K562 (cell line): ENCODE measurements around the gene MDK. TPM values are rescaled to one million over a fixed set of nuclear protein-coding genes. Genes with fewer than 3 reads are reported as not detected.
"Not testable (repeated sequence)": the region's sequence is repeated elsewhere in the genome, so short reads cannot be mapped to it uniquely, and the experiment has no call there.

Experiments used
- ATAC-seq: fragments of 200-7000 bp; cut with Tn5 transposase; 3 replicates; pipeline ENCODE4 v1.9.1; 2020; ENCODE audit warnings: moderate library complexity
- BruUV-seq: library from RNA; stranded (reverse); fragments of 400-500 nt; replicated peaks from 2 replicates; lab custom pipeline; 2021; lab: Mats Ljungman, UMichigan
- CTCF ChIA-PET: fragments of 300-600 bp; formaldehyde crosslinking; extraction: SDS; loops from one replicate; lab custom pipeline; 2021; ENCODE audit warnings: low intra/inter-chr PET ratio; lab: Yijun Ruan, JAX
- POLR2A ChIA-PET: fragments of 300-600, 350-650 bp; sonication (Branson Sonifier 250); formaldehyde crosslinking; extraction: SDS; loops from one replicate; lab custom pipeline; 2021; ENCODE audit warnings: antibody characterized with exemption, inconsistent platforms; lab: Yijun Ruan, JAX
- DNase-seq, 4 experiments: peaks; one replicate each; pipeline versions ENCODE4 v3.0.0 to v3.0.0-alpha.2; 2011 to 2018; ENCODE audit warnings: low spot score in 3 of 4, mixed read lengths in 3 of 4; ENCODE audit errors: extremely low read depth in 1 of 4
- FAIRE-seq: peaks from 2 replicates; lab custom pipeline; 2011; peaks lifted over from hg19 to GRCh38; lab: Jason Lieb, UNC
- H2AFZ ChIP-seq: 2 replicates; pipeline ENCODE4 v1.6.0; 2011; ENCODE audit warnings: low read depth, low read length, control low read depth, inconsistent platforms
- H3K27ac ChIP-seq: fragments of 200-600 bp; 3 replicates; pipeline ENCODE4 v1.8.0; 2011; ENCODE audit warnings: low read depth, mild to moderate bottlenecking, control low read depth, inconsistent platforms, low read length, moderate library complexity, mixed read lengths; ENCODE audit errors: extremely low read depth
- H3K27me3 ChIP-seq, 2 experiments: fragments of 300-600 bp in 1 of 2; 2 replicates in 1 of 2; 3 replicates in 1 of 2; pipeline versions ENCODE4 v1.6.0 to v1.8.0; 2011; ENCODE audit warnings: inconsistent platforms in 2 of 2, low read length in 2 of 2, mild to moderate bottlenecking in 1 of 2, mixed read lengths in 1 of 2, moderate library complexity in 1 of 2; ENCODE audit not compliant: control insufficient read depth in 2 of 2, insufficient read depth in 2 of 2
- H3K36me3 ChIP-seq: fragments of 300-600 bp; 3 replicates; pipeline ENCODE4 v1.8.0; 2011; ENCODE audit warnings: mild to moderate bottlenecking, low read length, inconsistent platforms; ENCODE audit not compliant: control insufficient read depth, insufficient read depth
- H3K4me1 ChIP-seq, 2 experiments: fragments of 200-600 bp in 1 of 2; replicated peaks in 1 of 2; 2 replicates in 1 of 2; 3 replicates in 1 of 2; pipeline versions ENCODE4 v1.5.1 to v1.8.0; 2011; ENCODE audit warnings: inconsistent platforms in 2 of 2, low read length in 2 of 2, mild to moderate bottlenecking in 1 of 2, mixed read lengths in 1 of 2, moderate library complexity in 1 of 2; ENCODE audit not compliant: control insufficient read depth in 2 of 2, insufficient read depth in 2 of 2
- H3K4me2 ChIP-seq: 2 replicates; pipeline ENCODE4 v1.6.1; 2011; ENCODE audit warnings: low read length, control low read depth, inconsistent platforms, mixed read lengths; ENCODE audit not compliant: insufficient read depth
- H3K4me3 ChIP-seq: fragments of 200-600 bp; sonication (generic), shearing (Covaris generic); 2 replicates; pipeline ENCODE4 v1.5.1; 2016; ENCODE audit warnings: control low read depth, inconsistent platforms
- H3K79me2 ChIP-seq: fragments of 200-600 bp; 3 replicates; pipeline ENCODE4 v1.8.0; 2011; ENCODE audit warnings: low read length, inconsistent platforms; ENCODE audit not compliant: control insufficient read depth, insufficient read depth
- H3K9ac ChIP-seq, 2 experiments: 2 replicates each; pipeline versions ENCODE4 v1.6.0 to v1.6.1; 2011; ENCODE audit warnings: low read depth in 2 of 2, low read length in 2 of 2, control low read depth in 1 of 2, inconsistent platforms in 1 of 2, mild to moderate bottlenecking in 1 of 2, mixed read lengths in 1 of 2; ENCODE audit not compliant: insufficient read depth in 1 of 2
- H3K9me1 ChIP-seq: one replicate; pipeline ENCODE4 v1.6.0; 2011; ENCODE audit warnings: inconsistent platforms, mild to moderate bottlenecking, low read length, moderate library complexity; ENCODE audit not compliant: control insufficient read depth, insufficient read depth
- H3K9me3 ChIP-seq: replicated peaks from 2 replicates; pipeline ENCODE4 v1.5.1; 2011; ENCODE audit warnings: low read depth, low read length, inconsistent platforms; ENCODE audit not compliant: control insufficient read depth, insufficient read depth
- H4K20me1 ChIP-seq: replicated peaks from 2 replicates; pipeline ENCODE4 v1.6.1; 2011; ENCODE audit warnings: low read length, inconsistent platforms, mixed read lengths; ENCODE audit not compliant: control insufficient read depth, insufficient read depth
- FIP1L1 ChIP-seq: fragments of 200-400 bp; formaldehyde crosslinking; IDR thresholded peaks from 2 replicates; pipeline ENCODE4 v1.6.1; 2018; ENCODE audit warnings: mild to moderate bottlenecking, low read depth, low read length; ENCODE audit not compliant: poor library complexity, severe bottlenecking
- SRF ChIP-seq, 2 experiments: fragments of 250-450, 450-650 bp in 1 of 2; sonication (Bioruptor Pico) in 1 of 2; sonication (generic) in 1 of 2; formaldehyde crosslinking; IDR thresholded peaks; 2 replicates each; pipeline versions ENCODE4 v1.5.0 to v1.5.1; 2020 to 2022; ENCODE audit warnings: mild to moderate bottlenecking in 1 of 2, missing genetic modification reagents in 1 of 2
- ZBTB7A ChIP-seq: IDR thresholded peaks from 2 replicates; pipeline ENCODE4 v1.6.1; 2011; ENCODE audit warnings: low read depth, mild to moderate bottlenecking, low read length, moderate library complexity, borderline replicate concordance; ENCODE audit not compliant: control insufficient read depth
- ZFX ChIP-seq: sonication (generic); formaldehyde crosslinking; IDR thresholded peaks from 2 replicates; pipeline ENCODE4 v1.8.0; 2022; ENCODE audit warnings: mild to moderate bottlenecking, missing genetic modification reagents, moderate library complexity
- ZNF263 ChIP-seq: sonication (generic); formaldehyde crosslinking; IDR thresholded peaks from 2 replicates; pipeline ENCODE4 v1.8.0; 2022; ENCODE audit warnings: mild to moderate bottlenecking, missing genetic modification reagents, borderline replicate concordance
- WGBS: fragments of 100-300 bp; shearing (Covaris generic); methylation state at CpG from one replicate; pipeline ENCODE4 v1.1.6; 2016; ENCODE audit warnings: low coverage, mixed read lengths; ENCODE audit not compliant: insufficient coverage; ENCODE audit errors: missing lambda C conversion rate; 5-methylcytosine and 5-hydroxymethylcytosine counted together
- in situ Hi-C: fragments of 300-500 bp; cut with MboI; formaldehyde crosslinking; loops from 4 replicates; pipeline ENCODE4 v1.15.0; 2018; ENCODE audit warnings: inconsistent platforms, mixed read lengths
- intact Hi-C: fragments of 100-400 bp; cut with micrococcal nuclease; formaldehyde crosslinking; loops from 2 replicates; pipeline ENCODE4 v1.14.2; 2022
- polyA plus RNA-seq, 8 experiments: library from polyadenylated mRNA; depleted of rRNA in 4 of 8; stranded (reverse) in 5 of 8; unstranded in 3 of 8; fragments of >200 nt; fragmentation: Nextera tagmentation in 2 of 8; fragmentation: Illumina TruSeq in 1 of 8; extraction: Ambion mirVana in 2 of 8; extraction: Trizol in 1 of 8; gene quantifications; 2 replicates each; pipeline versions ENCODE4 v1.2.1 to v1.2.3, GENCODE V29; 2011 to 2014; ENCODE audit warnings: inconsistent platforms in 1 of 8, missing spikeins in 1 of 8
- total RNA-seq, 7 experiments: library from RNA; depleted of rRNA in 6 of 7; stranded (reverse); fragments of >200 nt in 6 of 7; fragmentation: Illumina TruSeq in 2 of 7; extraction: Trizol in 2 of 7; gene quantifications; 2 replicates each; pipeline versions ENCODE4 v1.2.1 to v1.2.3, GENCODE V29; 2011 to 2021; ENCODE audit warnings: low replicate concordance in 1 of 7
- TF ChIP-seq, protein P1 (sequence below): fragments of 450-650 bp; IDR thresholded peaks from 2 replicates; pipeline ENCODE4 v1.6.1; 2017; ENCODE audit warnings: antibody characterized with exemption, mild to moderate bottlenecking
- TF ChIP-seq, protein P2 (sequence below), 2 experiments: IDR thresholded peaks; 2 replicates each; pipeline ENCODE4 v1.6.1; 2012; ENCODE audit warnings: improper control_type of control experiment in 2 of 2, low read depth in 2 of 2, low read length in 2 of 2, borderline replicate concordance in 1 of 2
- TF ChIP-seq, protein P3 (sequence below): sonication (generic); formaldehyde crosslinking; IDR thresholded peaks from 2 replicates; pipeline ENCODE4 v1.8.1; 2023; ENCODE audit warnings: mild to moderate bottlenecking, missing genetic modification reagents

The MDK gene
- total and polyA plus RNA-seq, 9 of the 15 experiments (the other 6 are each of a cell fraction or from before 2014, with no cell fraction given), result 20.7 to 700 (median 350) TPM

DNA sequence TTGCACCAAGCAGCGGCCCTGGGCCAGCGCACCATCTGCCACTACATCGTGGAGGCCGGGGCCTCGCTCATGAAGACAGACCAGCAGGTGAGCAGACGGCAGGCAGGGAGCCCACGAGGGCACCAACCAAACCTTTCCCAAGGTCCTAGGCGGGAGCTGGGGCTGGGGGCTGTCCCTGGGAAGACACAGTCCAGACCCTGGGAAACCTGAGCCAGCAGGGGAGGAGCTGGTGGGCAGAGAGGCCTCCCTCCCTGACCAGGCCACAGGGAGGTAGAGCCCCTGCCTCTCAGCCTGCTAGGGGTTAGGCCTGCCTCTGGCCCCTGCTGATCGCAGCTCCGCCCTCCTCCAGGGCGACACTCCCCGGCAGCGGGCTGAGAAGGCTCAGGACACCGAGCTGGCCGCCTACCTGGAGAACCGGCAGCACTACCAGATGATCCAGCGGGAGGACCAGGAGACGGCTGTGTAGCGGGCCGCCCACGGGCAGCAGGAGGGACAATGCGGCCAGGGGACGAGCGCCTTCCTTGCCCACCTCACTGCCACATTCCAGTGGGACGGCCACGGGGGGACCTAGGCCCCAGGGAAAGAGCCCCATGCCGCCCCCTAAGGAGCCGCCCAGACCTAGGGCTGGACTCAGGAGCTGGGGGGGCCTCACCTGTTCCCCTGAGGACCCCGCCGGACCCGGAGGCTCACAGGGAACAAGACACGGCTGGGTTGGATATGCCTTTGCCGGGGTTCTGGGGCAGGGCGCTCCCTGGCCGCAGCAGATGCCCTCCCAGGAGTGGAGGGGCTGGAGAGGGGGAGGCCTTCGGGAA lies 1.8 kb upstream of the MDK start:
- Histone ChIP-seq H3K4me2 (peak overlapping the region; percentile 33), H3K9ac (peak overlapping the region; percentile 26 to 88; a peak in 3 of 4 replicates), H2AFZ (peak overlapping the region; percentile 56; the same call in 1 of the 2 replicates), H3K79me2 (peaks cover 16% of the 10 kb centered on the region), H3K27ac (peak overlapping the region; percentile 96; the same call in 2 of the 3 replicates), H3K36me3 (peaks cover 60% of the 10 kb centered on the region; the same call in 2 of the 3 replicates), H3K4me1 (peaks cover 25 to 58% of the 10 kb centered on the region in 2 experiments)
- in situ Hi-C loops, H3K27me3 ChIP-seq, H3K4me3 ChIP-seq, H4K20me1 ChIP-seq, H3K9me1 ChIP-seq, BruUV-seq, H3K9me3 ChIP-seq: not testable (repeated sequence)
- CTCF ChIA-PET, result interaction anchor here (0.6 kb wide), 1 partner anchor 132 kb away, joined by 4 read pairs; no protein-coding TSS in a partner anchor
- FAIRE-seq (peak; percentile 90), ATAC-seq (peak; percentile 73), DNase-seq (peak; percentile 73 to 83 (median 76))
- 27% methylated on average over 24 of the region's 36 CpGs for WGBS
- POLR2A ChIA-PET, result interaction anchor here (0.6 to 2.3 kb wide), 3 partner anchors 12 to 136 kb away, joined by 3 to 10 read pairs (median 3); no protein-coding TSS in a partner anchor
- intact Hi-C loops, result loop anchor here (2.0 to 5.0 kb wide), 2 partner anchors 27 to 132 kb away; no protein-coding TSS in a partner anchor
- TF ChIP-seq, protein P1, sequence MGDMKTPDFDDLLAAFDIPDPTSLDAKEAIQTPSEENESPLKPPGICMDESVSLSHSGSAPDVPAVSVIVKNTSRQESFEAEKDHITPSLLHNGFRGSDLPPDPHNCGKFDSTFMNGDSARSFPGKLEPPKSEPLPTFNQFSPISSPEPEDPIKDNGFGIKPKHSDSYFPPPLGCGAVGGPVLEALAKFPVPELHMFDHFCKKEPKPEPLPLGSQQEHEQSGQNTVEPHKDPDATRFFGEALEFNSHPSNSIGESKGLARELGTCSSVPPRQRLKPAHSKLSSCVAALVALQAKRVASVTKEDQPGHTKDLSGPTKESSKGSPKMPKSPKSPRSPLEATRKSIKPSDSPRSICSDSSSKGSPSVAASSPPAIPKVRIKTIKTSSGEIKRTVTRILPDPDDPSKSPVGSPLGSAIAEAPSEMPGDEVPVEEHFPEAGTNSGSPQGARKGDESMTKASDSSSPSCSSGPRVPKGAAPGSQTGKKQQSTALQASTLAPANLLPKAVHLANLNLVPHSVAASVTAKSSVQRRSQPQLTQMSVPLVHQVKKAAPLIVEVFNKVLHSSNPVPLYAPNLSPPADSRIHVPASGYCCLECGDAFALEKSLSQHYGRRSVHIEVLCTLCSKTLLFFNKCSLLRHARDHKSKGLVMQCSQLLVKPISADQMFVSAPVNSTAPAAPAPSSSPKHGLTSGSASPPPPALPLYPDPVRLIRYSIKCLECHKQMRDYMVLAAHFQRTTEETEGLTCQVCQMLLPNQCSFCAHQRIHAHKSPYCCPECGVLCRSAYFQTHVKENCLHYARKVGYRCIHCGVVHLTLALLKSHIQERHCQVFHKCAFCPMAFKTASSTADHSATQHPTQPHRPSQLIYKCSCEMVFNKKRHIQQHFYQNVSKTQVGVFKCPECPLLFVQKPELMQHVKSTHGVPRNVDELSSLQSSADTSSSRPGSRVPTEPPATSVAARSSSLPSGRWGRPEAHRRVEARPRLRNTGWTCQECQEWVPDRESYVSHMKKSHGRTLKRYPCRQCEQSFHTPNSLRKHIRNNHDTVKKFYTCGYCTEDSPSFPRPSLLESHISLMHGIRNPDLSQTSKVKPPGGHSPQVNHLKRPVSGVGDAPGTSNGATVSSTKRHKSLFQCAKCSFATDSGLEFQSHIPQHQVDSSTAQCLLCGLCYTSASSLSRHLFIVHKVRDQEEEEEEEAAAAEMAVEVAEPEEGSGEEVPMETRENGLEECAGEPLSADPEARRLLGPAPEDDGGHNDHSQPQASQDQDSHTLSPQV, result peak; percentile 33; the same call in 1 of the 2 replicates
- TF ChIP-seq FIP1L1 (peak; percentile 15), ZBTB7A (peak; percentile 63; the same call in 1 of the 2 replicates), ZNF263 (CRISPR knock-in tag) (peak; percentile 31; the same call in 1 of the 2 replicates), SRF (CRISPR knock-in tag; IDR thresholded peaks at IDR 0.05) (peak in 1 of 2 experiments; percentile 29; a peak in 1 of 4 replicates), ZFX (CRISPR knock-in tag) (0 out of 2 replicates have a peak, but pooled peaks have one; percentile 42)
- TF ChIP-seq, protein P2, sequence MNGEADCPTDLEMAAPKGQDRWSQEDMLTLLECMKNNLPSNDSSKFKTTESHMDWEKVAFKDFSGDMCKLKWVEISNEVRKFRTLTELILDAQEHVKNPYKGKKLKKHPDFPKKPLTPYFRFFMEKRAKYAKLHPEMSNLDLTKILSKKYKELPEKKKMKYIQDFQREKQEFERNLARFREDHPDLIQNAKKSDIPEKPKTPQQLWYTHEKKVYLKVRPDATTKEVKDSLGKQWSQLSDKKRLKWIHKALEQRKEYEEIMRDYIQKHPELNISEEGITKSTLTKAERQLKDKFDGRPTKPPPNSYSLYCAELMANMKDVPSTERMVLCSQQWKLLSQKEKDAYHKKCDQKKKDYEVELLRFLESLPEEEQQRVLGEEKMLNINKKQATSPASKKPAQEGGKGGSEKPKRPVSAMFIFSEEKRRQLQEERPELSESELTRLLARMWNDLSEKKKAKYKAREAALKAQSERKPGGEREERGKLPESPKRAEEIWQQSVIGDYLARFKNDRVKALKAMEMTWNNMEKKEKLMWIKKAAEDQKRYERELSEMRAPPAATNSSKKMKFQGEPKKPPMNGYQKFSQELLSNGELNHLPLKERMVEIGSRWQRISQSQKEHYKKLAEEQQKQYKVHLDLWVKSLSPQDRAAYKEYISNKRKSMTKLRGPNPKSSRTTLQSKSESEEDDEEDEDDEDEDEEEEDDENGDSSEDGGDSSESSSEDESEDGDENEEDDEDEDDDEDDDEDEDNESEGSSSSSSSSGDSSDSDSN (IDR thresholded peaks at IDR 0.05; ENCODE audit: borderline replicate concordance in 1 of 2, low read depth in 2 of 2, low read length in 2 of 2), result peak; percentile 44 to 64; a peak in 1 of 4 replicates
- TF ChIP-seq, protein P3, sequence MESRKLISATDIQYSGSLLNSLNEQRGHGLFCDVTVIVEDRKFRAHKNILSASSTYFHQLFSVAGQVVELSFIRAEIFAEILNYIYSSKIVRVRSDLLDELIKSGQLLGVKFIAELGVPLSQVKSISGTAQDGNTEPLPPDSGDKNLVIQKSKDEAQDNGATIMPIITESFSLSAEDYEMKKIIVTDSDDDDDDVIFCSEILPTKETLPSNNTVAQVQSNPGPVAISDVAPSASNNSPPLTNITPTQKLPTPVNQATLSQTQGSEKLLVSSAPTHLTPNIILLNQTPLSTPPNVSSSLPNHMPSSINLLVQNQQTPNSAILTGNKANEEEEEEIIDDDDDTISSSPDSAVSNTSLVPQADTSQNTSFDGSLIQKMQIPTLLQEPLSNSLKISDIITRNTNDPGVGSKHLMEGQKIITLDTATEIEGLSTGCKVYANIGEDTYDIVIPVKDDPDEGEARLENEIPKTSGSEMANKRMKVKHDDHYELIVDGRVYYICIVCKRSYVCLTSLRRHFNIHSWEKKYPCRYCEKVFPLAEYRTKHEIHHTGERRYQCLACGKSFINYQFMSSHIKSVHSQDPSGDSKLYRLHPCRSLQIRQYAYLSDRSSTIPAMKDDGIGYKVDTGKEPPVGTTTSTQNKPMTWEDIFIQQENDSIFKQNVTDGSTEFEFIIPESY (CRISPR knock-in tag), result peak; percentile 54; the same call in 1 of the 2 replicates
